ENCODE data around the gene TMC1. TPM values are rescaled to one million over a fixed set of nuclear protein-coding genes. Genes with fewer than 3 reads are reported as not detected.

The TMC1 gene
- polyA plus RNA-seq, 2 of the 4 experiments (the other 2 are of a cell fraction), result 0.12 to 0.17 TPM

DNA sequence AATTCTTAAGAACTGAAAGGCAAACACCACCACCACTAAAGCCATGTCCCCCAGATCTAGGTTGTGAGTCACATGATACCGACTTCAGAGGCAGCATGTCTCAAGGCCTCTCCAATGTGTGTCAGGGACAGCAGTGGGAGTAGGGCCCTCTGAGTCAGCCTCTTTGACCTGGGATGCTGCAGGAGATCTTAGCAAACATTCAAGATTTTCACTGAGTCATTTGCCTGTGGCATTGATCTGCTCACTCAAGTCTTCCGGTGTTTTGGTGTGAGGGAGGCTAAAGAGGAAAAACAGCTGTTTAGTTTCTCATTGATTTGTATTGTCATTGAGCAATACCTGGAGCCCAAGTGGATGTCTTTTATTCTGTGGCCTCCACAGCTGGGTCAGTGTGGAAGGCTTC, 36.1 kb downstream of the TMC1 start:
- POLR2A ChIA-PET, result interaction anchor here (1.1 kb wide), 1 partner anchor 193 kb away, joined by 8 read pairs; the partner anchor contains the start of gene ZFAND5

DNA sequence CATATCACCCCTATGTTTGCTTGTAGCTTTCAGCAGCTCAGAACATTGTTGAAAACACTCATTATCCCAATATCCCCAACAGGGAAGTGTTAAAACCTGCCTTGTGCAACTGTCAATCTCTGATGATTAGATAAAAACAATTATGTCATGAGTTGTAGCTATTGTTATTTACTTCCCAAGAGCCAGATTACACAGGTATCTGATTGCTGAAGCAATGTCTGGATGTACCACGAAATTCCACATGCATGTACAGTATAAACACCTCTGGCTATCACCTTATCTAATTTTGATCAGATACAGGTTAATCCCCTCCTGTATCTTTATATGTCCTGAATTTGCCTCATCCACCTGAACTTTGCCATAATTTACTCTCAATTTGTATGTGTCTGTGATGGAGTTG, 38.7 kb downstream of the TMC1 start:
- TF ChIP-seq PHF8 (IDR thresholded peaks at IDR 0.05; ENCODE audit: borderline replicate concordance, low read depth) (no peak), ZSCAN20 (CRISPR knock-in tag; IDR thresholded peaks at IDR 0.05) (no peak), BHLHE40 (IDR thresholded peaks at IDR 0.05; ENCODE audit: low read depth, low read length) (no peak), HDAC2 (IDR thresholded peaks at IDR 0.05) (no peak)

More for the DNA sequence above, 36.1 kb downstream of the TMC1 start:
- Histone ChIP-seq H3K9me3 (no peaks in the 10 kb centered on the region), H3K4me3 (no peak overlapping the region; the same call in 2 of the 3 replicates), H3K4me1 (peaks cover 58% of the 10 kb centered on the region), H3K4me2 (peak overlapping the region; percentile 73), H3K27ac (peak overlapping the region; percentile 83 to 88)
- CTCF ChIA-PET, result interaction anchor here (0.6 to 1.9 kb wide), 4 partner anchors 19 to 35 kb away, joined by 3 to 6 read pairs (median 4); no protein-coding TSS in a partner anchor
- ATAC-seq (peak; percentile 94 to 99), FAIRE-seq (peak; percentile 99), DNase-seq (ENCODE audit: low read depth in 1 of 2, low spot score in 1 of 2) (peak; percentile 95 to 98)
- WGBS (ENCODE audit: missing lambda C conversion rate), result 0% methylated on average over 2 of the region's 2 CpGs
- TF ChIP-seq CHD2 (IDR thresholded peaks at IDR 0.05; ENCODE audit: low read length, partially characterized antibody), result no peak
- TF ChIP-seq MAFK (IDR thresholded peaks at IDR 0.05; ENCODE audit: partially characterized antibody), result peak; percentile 91
- peak; percentile 57; the same call in 1 of the 2 replicates for TF ChIP-seq NFE2L2 (conservative IDR thresholded peaks at IDR 0.05; ENCODE audit: low read length)
- TF ChIP-seq RAD21 (conservative IDR thresholded peaks at IDR 0.05 in 1 of 2, IDR thresholded peaks at IDR 0.05 in 1 of 2), result peak; percentile 36 to 64
- TF ChIP-seq GATA3 (IDR thresholded peaks at IDR 0.05; ENCODE audit: borderline replicate concordance), result peak; percentile 88
- peak; percentile 76 for TF ChIP-seq PBX3 (IDR thresholded peaks at IDR 0.05)
- peak; percentile 74 to 88; a peak in 3 of 5 replicates for TF ChIP-seq EP300 (IDR thresholded peaks at IDR 0.05)
- TF ChIP-seq, protein P1, sequence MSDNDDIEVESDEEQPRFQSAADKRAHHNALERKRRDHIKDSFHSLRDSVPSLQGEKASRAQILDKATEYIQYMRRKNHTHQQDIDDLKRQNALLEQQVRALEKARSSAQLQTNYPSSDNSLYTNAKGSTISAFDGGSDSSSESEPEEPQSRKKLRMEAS (IDR thresholded peaks at IDR 0.05), result peak; percentile 89
- no peak for TF ChIP-seq NPAS2 (CRISPR knock-in tag; IDR thresholded peaks at IDR 0.05; ENCODE audit: borderline replicate concordance)
- TF ChIP-seq USF2 (IDR thresholded peaks at IDR 0.05), result peak; percentile 80
- peak; percentile 68; the same call in 1 of the 2 replicates for TF ChIP-seq HOXB13 (CRISPR knock-in tag; IDR thresholded peaks at IDR 0.05; ENCODE audit: low read depth)
- no peak for TF ChIP-seq HEYL (CRISPR knock-in tag; IDR thresholded peaks at IDR 0.05)
- TF ChIP-seq CEBPB (IDR thresholded peaks at IDR 0.05), result peak; percentile 87 to 96
- TF ChIP-seq JUN (IDR thresholded peaks at IDR 0.05), result peak; percentile 92 to 95; a peak in 4 of 5 replicates
- TF ChIP-seq JUNB (IDR thresholded peaks at IDR 0.05), result peak; percentile 96
- no peak for TF ChIP-seq EHF (CRISPR knock-in tag; IDR thresholded peaks at IDR 0.05)
- TF ChIP-seq RARB (CRISPR knock-in tag; IDR thresholded peaks at IDR 0.05), result no peak
- peak; percentile 64; the same call in 2 of the 3 replicates for TF ChIP-seq SMC3 (IDR thresholded peaks at IDR 0.05)
- peak; percentile 95 for TF ChIP-seq FOSL2 (IDR thresholded peaks at IDR 0.05)
- peak; percentile 96 for TF ChIP-seq FOSL2 (CRISPR knock-in tag; IDR thresholded peaks at IDR 0.05)

DNA sequence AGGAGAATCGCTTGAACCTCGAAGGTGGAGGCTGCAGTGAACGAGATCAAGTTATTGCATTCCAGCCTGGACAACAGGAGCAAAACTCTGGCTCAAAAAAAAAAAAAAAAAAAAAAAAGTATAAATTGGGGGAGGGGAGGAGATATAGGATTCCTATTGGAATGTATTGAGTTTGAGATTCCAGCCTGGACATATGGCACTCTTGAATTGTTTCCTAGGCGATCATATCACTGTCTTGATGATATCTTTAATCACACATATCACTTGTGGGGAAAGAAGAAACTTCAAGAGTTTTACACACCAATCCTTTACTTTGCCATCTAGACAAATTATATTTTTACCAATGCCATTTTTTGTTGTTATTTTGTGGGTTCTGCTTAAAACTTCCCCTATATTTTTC, 42.4 kb downstream of the TMC1 start:
- POLR2A ChIA-PET, result no interaction called here
- no peak for FAIRE-seq
- 86% methylated on average over 4 of the region's 4 CpGs for WGBS (ENCODE audit: missing lambda C conversion rate)
- CTCF ChIA-PET, result interaction anchor here (0.9 to 2.2 kb wide), 2 partner anchors 8 to 13 kb away, joined by 3 to 6 read pairs; no protein-coding TSS in a partner anchor
- no peak overlapping the region for H3K4me2 ChIP-seq
- no peak for ATAC-seq
- H3K4me3 ChIP-seq, result no peak overlapping the region
- H3K27ac ChIP-seq, result peak overlapping the region in 1 of 2 experiments; percentile 32; a peak in 1 of 6 replicates
- TF ChIP-seq CBX2 (IDR thresholded peaks at IDR 0.05; ENCODE audit: borderline replicate concordance, low read depth), result no peak
- TF ChIP-seq SREBF2 (IDR thresholded peaks at IDR 0.05), result no peak
- no peak for TF ChIP-seq EP300 (IDR thresholded peaks at IDR 0.05)
- TF ChIP-seq FOSB (CRISPR knock-in tag; IDR thresholded peaks at IDR 0.05), result no peak
- TF ChIP-seq ZC3H11A (IDR thresholded peaks at IDR 0.05), result no peak
- no peak for TF ChIP-seq NFE2L2 (conservative IDR thresholded peaks at IDR 0.05; ENCODE audit: low read length)
- no peak for TF ChIP-seq TFCP2L1 (CRISPR knock-in tag; IDR thresholded peaks at IDR 0.05)
- TF ChIP-seq FOSL2 (IDR thresholded peaks at IDR 0.05), result no peak
- TF ChIP-seq FOSL2 (CRISPR knock-in tag; IDR thresholded peaks at IDR 0.05), result no peak
- TF ChIP-seq HOXB5 (CRISPR knock-in tag; IDR thresholded peaks at IDR 0.05), result no peak
- no peak for TF ChIP-seq CBX8 (IDR thresholded peaks at IDR 0.05)
- H3K4me1 ChIP-seq, result peaks cover 16% of the 10 kb centered on the region
- DNase-seq (ENCODE audit: low read depth in 1 of 2, low spot score in 1 of 2), result no peak
- H3K9me3 ChIP-seq, result no peaks in the 10 kb centered on the region

More for the DNA sequence above, 38.7 kb downstream of the TMC1 start:
- H3K27ac ChIP-seq, result peak overlapping the region; percentile 48 to 88
- FAIRE-seq (no peak), ATAC-seq (no peak), DNase-seq (ENCODE audit: low read depth in 1 of 2, low spot score in 1 of 2) (no peak)
- ChIA-PET POLR2A (no interaction called here), CTCF (interaction anchor here (1.2 kb wide), 1 partner anchor 19 kb away, joined by 3 read pairs; no protein-coding TSS in a partner anchor)
- no peaks in the 10 kb centered on the region for H3K9me3 ChIP-seq
- H3K4me3 ChIP-seq, result no peak overlapping the region
- no peak overlapping the region for H3K4me2 ChIP-seq
- peaks cover 49% of the 10 kb centered on the region for H3K4me1 ChIP-seq
- 65% methylated on average over 1 of the region's 1 CpG for WGBS (ENCODE audit: missing lambda C conversion rate)

Data from A549 (cell line).